Measurements from ENCODE around the gene CLEC19A. TPM values are rescaled to one million over a fixed set of nuclear protein-coding genes. Genes with fewer than 3 reads are reported as not detected.

Gene CLEC19A
- total and polyA plus RNA-seq, 2 experiments from 2014 or later, result not detected

DNA sequence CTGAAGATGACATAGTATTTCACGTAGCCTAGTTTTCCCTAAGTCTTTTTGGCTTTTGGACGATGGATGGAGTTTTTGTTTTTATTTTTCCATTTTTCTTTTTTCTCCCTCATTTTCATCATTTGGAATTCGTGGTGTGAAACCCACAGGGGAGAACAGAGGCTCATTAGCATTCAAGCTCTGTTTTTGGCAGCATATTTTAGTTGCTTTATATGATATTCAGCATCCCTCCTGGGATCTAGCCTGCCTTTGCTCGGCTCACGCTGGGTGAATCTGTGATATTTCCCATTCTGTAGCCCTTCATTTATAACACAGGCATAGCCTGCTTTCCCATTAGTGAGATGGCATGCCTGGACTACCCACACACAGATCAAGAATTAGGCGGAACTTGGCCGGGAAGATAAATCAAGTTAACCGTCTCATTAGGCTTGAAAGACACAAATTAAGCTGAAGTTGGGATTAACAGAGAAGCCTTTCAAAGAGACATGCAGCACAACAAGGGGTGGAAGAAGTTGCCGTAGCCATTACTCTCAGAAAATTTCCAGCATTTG lies 20.1 kb upstream of the CLEC19A start:
- Histone ChIP-seq H3K9me2 (ENCODE audit: insufficient read depth) (peaks cover 5% of the 10 kb centered on the region), H3K4me1 (ENCODE audit: insufficient read depth) (no peaks in the 10 kb centered on the region), H3K27ac (ENCODE audit: low read depth) (no peak overlapping the region), H3K79me2 (replicated peaks; ENCODE audit: insufficient read depth) (no peaks in the 10 kb centered on the region), H4K20me1 (replicated peaks; ENCODE audit: insufficient read depth) (no peaks in the 10 kb centered on the region), H3K4me3 (no peak overlapping the region), H2AFZ (no peak overlapping the region), H3K36me3 (ENCODE audit: insufficient read depth) (no peaks in the 10 kb centered on the region), H3K27me3 (ENCODE audit: insufficient read depth) (no peaks in the 10 kb centered on the region), H3K4me2 (no peak overlapping the region), H3F3A (replicated peaks; ENCODE audit: low read depth) (no peaks in the 10 kb centered on the region)
- no peaks in the 10 kb centered on the region for H3K4me1 Mint-ChIP-seq
- peaks cover 8% of the 10 kb centered on the region for H3K36me3 Mint-ChIP-seq (ENCODE audit: low read depth)
- no peak overlapping the region for H3K4me3 Mint-ChIP-seq
- DNase-seq (ENCODE audit: low spot score), result no peak
- H3K27ac Mint-ChIP-seq, result no peak overlapping the region
- peaks cover 3% of the 10 kb centered on the region; the same call in 2 of the 3 replicates for H3K9me3 Mint-ChIP-seq
- no peak for ATAC-seq
- TF ChIP-seq STAT1 (IDR thresholded peaks at IDR 0.05; ENCODE audit: unreplicated experiment), result no peak
- TF ChIP-seq, protein P1, sequence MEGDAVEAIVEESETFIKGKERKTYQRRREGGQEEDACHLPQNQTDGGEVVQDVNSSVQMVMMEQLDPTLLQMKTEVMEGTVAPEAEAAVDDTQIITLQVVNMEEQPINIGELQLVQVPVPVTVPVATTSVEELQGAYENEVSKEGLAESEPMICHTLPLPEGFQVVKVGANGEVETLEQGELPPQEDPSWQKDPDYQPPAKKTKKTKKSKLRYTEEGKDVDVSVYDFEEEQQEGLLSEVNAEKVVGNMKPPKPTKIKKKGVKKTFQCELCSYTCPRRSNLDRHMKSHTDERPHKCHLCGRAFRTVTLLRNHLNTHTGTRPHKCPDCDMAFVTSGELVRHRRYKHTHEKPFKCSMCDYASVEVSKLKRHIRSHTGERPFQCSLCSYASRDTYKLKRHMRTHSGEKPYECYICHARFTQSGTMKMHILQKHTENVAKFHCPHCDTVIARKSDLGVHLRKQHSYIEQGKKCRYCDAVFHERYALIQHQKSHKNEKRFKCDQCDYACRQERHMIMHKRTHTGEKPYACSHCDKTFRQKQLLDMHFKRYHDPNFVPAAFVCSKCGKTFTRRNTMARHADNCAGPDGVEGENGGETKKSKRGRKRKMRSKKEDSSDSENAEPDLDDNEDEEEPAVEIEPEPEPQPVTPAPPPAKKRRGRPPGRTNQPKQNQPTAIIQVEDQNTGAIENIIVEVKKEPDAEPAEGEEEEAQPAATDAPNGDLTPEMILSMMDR (conservative IDR thresholded peaks at IDR 0.05; ENCODE audit: low read depth in 2 of 2), result no peak
- TF ChIP-seq, protein P2, sequence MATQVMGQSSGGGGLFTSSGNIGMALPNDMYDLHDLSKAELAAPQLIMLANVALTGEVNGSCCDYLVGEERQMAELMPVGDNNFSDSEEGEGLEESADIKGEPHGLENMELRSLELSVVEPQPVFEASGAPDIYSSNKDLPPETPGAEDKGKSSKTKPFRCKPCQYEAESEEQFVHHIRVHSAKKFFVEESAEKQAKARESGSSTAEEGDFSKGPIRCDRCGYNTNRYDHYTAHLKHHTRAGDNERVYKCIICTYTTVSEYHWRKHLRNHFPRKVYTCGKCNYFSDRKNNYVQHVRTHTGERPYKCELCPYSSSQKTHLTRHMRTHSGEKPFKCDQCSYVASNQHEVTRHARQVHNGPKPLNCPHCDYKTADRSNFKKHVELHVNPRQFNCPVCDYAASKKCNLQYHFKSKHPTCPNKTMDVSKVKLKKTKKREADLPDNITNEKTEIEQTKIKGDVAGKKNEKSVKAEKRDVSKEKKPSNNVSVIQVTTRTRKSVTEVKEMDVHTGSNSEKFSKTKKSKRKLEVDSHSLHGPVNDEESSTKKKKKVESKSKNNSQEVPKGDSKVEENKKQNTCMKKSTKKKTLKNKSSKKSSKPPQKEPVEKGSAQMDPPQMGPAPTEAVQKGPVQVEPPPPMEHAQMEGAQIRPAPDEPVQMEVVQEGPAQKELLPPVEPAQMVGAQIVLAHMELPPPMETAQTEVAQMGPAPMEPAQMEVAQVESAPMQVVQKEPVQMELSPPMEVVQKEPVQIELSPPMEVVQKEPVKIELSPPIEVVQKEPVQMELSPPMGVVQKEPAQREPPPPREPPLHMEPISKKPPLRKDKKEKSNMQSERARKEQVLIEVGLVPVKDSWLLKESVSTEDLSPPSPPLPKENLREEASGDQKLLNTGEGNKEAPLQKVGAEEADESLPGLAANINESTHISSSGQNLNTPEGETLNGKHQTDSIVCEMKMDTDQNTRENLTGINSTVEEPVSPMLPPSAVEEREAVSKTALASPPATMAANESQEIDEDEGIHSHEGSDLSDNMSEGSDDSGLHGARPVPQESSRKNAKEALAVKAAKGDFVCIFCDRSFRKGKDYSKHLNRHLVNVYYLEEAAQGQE (IDR thresholded peaks at IDR 0.05; ENCODE audit: unreplicated experiment), result no peak
- TF ChIP-seq ZNF331 (CRISPR knock-in tag; IDR thresholded peaks at IDR 0.05; ENCODE audit: low read depth), result no peak
- TF ChIP-seq CREB1 (CRISPR knock-in tag; IDR thresholded peaks at IDR 0.05; ENCODE audit: low read depth), result no peak
- no peak for TF ChIP-seq EZH2 (IDR thresholded peaks at IDR 0.05; ENCODE audit: low read depth, unreplicated experiment)
- TF ChIP-seq EZH2phosphoT487 (IDR thresholded peaks at IDR 0.05; ENCODE audit: unreplicated experiment), result no peak
- TF ChIP-seq, protein P3, sequence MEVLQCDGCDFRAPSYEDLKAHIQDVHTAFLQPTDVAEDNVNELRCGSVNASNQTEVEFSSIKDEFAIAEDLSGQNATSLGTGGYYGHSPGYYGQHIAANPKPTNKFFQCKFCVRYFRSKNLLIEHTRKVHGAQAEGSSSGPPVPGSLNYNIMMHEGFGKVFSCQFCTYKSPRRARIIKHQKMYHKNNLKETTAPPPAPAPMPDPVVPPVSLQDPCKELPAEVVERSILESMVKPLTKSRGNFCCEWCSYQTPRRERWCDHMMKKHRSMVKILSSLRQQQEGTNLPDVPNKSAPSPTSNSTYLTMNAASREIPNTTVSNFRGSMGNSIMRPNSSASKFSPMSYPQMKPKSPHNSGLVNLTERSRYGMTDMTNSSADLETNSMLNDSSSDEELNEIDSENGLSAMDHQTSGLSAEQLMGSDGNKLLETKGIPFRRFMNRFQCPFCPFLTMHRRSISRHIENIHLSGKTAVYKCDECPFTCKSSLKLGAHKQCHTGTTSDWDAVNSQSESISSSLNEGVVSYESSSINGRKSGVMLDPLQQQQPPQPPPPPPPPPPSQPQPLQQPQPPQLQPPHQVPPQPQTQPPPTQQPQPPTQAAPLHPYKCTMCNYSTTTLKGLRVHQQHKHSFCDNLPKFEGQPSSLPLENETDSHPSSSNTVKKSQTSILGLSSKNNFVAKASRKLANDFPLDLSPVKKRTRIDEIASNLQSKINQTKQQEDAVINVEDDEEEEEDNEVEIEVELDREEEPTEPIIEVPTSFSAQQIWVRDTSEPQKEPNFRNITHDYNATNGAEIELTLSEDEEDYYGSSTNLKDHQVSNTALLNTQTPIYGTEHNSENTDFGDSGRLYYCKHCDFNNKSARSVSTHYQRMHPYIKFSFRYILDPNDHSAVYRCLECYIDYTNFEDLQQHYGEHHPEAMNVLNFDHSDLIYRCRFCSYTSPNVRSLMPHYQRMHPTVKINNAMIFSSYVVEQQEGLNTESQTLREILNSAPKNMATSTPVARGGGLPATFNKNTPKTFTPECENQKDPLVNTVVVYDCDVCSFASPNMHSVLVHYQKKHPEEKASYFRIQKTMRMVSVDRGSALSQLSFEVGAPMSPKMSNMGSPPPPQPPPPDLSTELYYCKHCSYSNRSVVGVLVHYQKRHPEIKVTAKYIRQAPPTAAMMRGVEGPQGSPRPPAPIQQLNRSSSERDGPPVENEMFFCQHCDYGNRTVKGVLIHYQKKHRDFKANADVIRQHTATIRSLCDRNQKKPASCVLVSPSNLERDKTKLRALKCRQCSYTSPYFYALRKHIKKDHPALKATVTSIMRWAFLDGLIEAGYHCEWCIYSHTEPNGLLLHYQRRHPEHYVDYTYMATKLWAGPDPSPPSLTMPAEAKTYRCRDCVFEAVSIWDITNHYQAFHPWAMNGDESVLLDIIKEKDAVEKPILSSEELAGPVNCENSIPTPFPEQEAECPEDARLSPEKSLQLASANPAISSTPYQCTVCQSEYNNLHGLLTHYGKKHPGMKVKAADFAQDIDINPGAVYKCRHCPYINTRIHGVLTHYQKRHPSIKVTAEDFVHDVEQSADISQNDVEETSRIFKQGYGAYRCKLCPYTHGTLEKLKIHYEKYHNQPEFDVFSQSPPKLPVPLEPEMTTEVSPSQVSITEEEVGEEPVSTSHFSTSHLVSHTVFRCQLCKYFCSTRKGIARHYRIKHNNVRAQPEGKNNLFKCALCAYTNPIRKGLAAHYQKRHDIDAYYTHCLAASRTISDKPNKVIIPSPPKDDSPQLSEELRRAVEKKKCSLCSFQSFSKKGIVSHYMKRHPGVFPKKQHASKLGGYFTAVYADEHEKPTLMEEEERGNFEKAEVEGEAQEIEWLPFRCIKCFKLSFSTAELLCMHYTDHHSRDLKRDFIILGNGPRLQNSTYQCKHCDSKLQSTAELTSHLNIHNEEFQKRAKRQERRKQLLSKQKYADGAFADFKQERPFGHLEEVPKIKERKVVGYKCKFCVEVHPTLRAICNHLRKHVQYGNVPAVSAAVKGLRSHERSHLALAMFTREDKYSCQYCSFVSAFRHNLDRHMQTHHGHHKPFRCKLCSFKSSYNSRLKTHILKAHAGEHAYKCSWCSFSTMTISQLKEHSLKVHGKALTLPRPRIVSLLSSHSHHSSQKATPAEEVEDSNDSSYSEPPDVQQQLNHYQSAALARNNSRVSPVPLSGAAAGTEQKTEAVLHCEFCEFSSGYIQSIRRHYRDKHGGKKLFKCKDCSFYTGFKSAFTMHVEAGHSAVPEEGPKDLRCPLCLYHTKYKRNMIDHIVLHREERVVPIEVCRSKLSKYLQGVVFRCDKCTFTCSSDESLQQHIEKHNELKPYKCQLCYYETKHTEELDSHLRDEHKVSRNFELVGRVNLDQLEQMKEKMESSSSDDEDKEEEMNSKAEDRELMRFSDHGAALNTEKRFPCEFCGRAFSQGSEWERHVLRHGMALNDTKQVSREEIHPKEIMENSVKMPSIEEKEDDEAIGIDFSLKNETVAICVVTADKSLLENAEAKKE (CRISPR knock-in tag; IDR thresholded peaks at IDR 0.05), result no peak
- TF ChIP-seq NANOG (IDR thresholded peaks at IDR 0.05; ENCODE audit: borderline replicate concordance), result no peak
- TF ChIP-seq, protein P4, sequence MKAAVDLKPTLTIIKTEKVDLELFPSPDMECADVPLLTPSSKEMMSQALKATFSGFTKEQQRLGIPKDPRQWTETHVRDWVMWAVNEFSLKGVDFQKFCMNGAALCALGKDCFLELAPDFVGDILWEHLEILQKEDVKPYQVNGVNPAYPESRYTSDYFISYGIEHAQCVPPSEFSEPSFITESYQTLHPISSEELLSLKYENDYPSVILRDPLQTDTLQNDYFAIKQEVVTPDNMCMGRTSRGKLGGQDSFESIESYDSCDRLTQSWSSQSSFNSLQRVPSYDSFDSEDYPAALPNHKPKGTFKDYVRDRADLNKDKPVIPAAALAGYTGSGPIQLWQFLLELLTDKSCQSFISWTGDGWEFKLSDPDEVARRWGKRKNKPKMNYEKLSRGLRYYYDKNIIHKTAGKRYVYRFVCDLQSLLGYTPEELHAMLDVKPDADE (IDR thresholded peaks at IDR 0.05), result no peak
- no peak for TF ChIP-seq ZNF114 (CRISPR knock-in tag; IDR thresholded peaks at IDR 0.05)
- no peak for TF ChIP-seq JUNB (IDR thresholded peaks at IDR 0.05; ENCODE audit: unreplicated experiment)
- TF ChIP-seq POLR2AphosphoS5 (IDR thresholded peaks at IDR 0.05; ENCODE audit: low read depth), result no peak
- peaks cover 7% of the 10 kb centered on the region for H3K27me3 Mint-ChIP-seq (ENCODE audit: insufficient read depth, low read depth, poor library complexity)
